ENCODE results near the gene PTPRN2.

GRCh38 chr7:158532093-158532627 is 55.5 kb downstream of the PTPRN2 start:
- no peak for TF ChIP-seq POLR2A (IDR thresholded peaks at IDR 0.05)
- TF ChIP-seq CTCF (IDR thresholded peaks at IDR 0.05): no peak
